IPS DF 4.7 (cell line): ENCODE results near the gene RRBP1.

Source experiments
- DNase-seq: peaks from one replicate; pipeline ENCODE4 v3.0.0-alpha.2; 2013; ENCODE audit warnings: low spot score; ENCODE audit errors: extremely low read depth

RRBP1 gene

DNA sequence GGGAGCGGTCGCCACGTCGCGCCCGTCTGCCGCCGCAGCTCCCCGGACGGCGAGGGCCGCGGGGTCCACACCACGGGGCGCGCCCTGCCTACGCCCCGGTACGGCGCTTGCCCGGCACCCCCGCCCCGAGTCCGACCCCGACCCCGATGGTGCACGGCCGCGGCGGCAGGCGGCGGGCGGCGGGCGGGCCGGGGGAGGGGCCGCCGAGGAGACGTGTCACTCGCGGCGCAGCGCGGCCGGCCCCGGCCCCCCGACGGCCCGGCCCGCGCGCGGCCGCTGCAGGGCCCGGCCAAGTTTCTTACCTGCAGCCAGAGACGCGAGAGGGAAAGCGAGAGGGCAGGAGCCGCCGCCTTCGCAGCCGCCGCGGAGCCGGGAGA, 328 bp downstream of the RRBP1 start:
- DNase-seq = no peak

GRCh38 chr20:17680836-17681725, 961 bp downstream of the RRBP1 start:
- DNase-seq = no peak

GRCh38 chr20:17679941-17680835, 1.9 kb downstream of the RRBP1 start:
- DNase-seq = no peak

- DNase-seq = no peak
Observed at GRCh38 chr20:17678886-17679285, 3.2 kb downstream of the RRBP1 start.

DNA sequence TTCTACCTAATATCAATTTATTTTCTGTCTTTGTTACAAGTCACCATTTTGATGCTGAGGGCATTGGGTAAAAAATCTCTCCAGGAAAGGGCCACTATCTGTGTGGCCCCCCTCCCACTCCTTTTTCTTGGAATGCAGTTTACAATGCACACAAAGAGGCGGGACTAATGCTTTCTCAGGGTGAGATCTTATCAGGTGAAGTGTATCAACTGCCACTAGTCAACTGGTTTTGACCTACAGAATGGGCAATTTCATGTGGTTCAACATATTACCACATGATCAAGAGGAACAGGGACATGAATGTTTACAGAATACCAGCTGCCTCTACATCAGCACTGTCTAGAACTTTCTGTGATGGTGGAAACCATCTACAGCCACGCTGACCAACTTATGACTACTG, 3.7 kb downstream of the RRBP1 start:
- no peak for DNase-seq

GRCh38 chr20:17676942-17677341, 5.1 kb downstream of the RRBP1 start:
- no peak for DNase-seq

- no peak for DNase-seq
Observed at GRCh38 chr20:17676378-17676759, 5.7 kb downstream of the RRBP1 start.

DNA sequence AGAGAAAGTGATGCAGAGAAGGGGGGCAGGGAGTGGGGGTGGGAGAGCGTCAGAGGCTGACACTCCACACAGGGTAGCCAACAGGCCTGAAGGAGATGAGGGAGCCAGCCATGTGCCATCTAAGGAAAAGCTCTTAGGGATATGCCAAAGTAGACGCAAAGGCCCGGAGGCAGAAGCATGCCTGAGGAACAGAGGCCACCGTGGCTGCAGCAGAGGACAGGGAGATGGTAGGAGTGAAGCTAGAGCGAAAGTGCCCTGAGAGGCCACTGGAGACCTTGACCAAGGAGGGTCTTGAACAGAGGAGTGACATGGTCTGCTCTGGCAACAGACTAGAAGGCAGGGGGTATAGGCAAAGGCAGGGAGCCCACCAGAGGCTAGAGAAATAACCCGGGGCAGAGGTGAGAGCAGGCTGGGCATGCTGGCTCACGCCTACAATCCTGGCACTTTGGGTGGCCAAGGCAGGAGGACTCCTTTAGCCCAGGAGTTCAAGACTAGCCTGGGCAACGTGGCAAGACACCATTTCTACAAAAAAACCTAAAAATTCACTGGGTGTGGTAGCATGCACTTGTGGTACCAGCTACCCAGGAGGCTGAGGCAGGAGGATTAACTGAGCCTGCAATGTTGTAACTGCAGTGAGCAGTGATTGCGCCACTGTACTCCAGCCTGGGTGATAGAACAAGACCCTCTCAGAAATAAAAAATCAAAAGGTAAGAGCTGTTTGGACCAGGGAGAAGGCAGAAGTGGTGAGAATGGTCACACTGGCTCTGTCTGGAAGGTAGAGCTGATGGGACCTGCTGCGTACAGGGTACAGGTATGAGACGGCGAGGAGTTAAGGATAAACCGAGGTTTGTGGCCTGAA, 6.3 kb downstream of the RRBP1 start:
- DNase-seq = no peak

DNA sequence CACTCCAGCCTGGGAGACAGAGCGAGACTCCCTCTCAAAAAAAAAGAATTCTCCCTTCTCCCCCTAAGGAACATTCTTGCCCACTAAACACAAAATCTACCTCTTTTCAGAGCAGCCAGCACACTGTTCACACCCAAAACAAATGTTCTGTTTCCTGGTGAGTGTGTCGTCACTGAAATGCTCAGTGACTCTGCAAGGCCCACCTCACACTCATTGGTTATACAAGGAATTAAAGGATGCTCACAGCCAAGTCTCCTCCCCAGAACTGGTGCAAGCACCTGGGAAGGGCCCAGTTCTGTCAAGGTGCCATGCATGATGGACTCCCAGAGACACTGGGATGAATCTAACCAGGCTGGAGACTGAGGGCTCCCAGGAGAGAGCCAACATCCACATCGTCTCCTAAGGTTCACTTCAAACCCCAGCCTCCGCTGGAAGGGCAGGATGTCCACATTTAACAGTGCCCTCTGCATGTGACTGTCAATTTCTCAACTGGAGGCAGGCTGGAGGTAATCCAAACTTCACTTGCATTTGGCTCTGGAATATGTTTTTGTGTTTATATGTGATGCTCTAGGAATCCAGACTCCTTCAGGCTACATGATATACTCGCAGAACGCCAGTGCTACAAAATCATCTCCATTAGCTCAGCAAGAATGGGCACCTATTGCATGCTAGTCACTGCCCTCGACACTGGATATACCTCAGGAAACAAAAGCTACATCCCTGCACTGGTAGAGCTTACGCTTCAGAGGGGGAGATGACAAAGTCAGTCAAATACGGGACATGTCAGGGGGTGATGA, 7.1 kb downstream of the RRBP1 start:
- DNase-seq = no peak

GRCh38 chr20:17673084-17673483, 9.0 kb downstream of the RRBP1 start:
- no peak for DNase-seq

GRCh38 chr20:17671565-17671964, 10.5 kb downstream of the RRBP1 start:
- no peak for DNase-seq

DNA sequence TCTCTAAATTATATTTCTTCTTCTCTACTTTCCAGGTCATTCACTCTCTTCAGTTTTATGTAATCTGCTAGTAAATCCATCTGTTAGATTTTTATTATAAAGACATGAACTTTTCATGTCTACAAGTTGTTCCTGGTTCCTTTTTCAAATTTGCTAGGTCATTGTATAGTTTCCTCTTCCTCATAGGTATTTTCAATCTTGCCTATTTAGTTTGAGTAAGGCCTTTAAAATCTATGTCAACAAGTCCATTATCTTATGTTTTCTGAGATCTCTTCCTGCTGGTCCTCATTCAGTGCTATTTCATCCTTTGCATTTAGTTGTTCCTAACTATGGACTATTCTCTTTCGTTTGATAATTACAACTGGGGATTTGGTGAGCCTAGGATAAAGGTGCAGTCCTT, 11.0 kb downstream of the RRBP1 start:
- no peak for DNase-seq

GRCh38 chr20:17669306-17669931, 12.6 kb downstream of the RRBP1 start:
- DNase-seq = no peak

DNA sequence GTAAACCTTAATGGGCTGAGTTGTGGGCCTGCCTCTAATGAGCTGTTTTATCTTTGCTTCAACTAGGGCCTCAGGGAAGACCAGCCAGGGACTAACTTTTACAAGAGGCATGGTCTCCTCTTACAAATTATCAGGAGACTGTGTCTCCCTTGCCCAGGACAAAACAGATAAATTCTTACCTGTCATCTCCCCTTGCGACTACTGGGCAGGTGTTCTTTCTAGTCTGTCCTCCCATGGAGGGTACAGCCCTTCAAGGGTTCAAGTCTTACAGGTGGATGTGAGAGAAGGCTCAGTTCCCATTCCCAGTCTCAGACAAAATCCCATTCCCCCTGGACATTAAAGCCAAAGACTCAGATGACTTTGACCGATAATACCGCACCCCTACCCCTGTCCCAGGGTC, 13.6 kb downstream of the RRBP1 start:
- no peak for DNase-seq

DNA sequence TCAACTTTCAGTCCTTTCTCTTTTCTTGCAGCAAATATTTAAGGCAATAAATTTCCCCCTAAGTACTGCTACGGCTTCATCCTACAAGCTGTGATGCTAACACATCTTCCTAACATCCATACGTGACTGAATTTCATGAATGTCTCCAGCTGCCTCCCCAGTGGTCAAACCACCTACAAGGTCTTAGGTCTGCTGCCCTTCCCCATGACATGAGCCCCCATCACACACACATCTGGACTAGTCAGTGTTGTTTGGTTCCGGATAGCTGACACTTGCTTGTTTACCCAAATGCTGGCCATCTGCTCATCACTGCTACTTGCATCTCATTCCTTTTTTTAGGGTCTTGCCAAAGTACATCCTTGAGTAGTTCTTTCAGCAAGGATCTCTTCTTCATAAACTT, 14.6 kb downstream of the RRBP1 start:
- DNase-seq = no peak

DNA sequence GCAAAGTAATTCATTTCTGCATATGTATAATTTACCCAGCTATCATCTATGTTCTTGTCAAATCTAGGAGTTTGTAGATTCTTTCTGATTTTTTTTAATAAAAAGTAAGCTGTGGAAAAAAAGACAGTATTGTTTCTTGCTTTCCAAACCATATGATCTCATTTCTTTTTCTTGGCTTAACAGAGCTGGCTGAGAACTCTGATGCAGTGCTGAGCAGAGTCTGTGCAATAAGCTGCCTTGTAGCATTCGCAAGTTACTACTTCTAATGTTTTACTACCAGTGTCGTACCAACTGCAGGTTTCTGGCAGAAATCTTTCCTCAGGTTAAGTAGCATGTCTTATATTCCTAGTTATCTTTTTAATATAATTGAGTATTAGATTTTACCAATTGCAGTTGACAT, 15.6 kb downstream of the RRBP1 start:
- DNase-seq = no peak

- DNase-seq = no peak
Observed at GRCh38 chr20:17665756-17666155, 16.3 kb downstream of the RRBP1 start.

DNA sequence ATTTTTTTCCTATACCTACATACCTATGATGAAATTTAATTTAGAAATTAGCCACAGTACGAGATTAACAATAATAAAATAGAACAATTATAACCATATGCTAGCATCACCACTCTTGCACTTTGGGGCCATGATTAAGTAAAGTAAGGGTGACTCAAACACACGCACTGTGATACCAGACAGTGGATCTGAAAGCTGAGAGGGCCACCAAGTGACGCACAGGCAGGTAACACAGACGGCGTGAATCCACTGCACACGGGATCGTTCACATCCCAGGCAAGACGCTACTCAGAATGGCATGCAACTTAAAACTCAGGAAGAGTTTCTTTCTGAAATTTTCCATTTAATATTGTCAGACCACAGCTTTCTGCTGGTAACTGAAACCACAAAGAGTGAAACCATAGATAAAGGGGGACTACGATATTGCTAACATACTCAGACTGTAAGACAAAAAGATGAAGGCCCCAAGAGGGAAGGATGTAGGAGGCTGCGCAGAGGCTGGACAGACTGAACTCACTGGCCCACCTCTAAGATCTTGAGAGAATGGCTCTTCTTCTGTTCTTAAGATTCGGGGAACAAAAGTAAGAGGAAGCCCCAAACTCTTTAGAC, 17.9 kb downstream of the RRBP1 start:
- no peak for DNase-seq

- DNase-seq = no peak
Observed at GRCh38 chr20:17663486-17663885, 18.6 kb downstream of the RRBP1 start.

DNA sequence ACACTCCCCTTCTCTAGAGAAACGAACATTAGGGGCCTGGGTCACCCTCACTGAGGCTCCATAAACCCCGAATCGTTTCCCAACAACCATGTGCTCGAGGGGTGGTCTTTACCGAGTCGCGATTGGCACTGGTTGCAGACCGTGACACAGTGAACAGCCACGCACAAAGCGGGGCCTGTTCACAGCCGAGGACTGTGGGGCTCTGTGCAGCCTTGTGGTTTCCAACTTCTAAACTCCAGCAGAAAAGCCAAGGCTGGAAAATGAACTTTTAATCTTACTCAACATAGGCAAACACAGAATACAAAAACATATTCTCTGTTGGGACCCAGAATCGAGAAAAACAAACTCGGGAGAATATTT, 19.0 kb downstream of the RRBP1 start:
- no peak for DNase-seq
